GM12892 (cell line): ENCODE measurements around the gene KAT8.

Experiments
- POLR2A ChIP-seq: IDR thresholded peaks from 2 replicates; pipeline ENCODE4 v1.6.1; 2011; ENCODE audit warnings: low read depth, low read length, control low read depth
- POLR2AphosphoS5 ChIP-seq: IDR thresholded peaks from 2 replicates; pipeline ENCODE4 v1.6.1; 2011; ENCODE audit warnings: low read depth, low read length, control low read depth
- TAF1 ChIP-seq: IDR thresholded peaks from 2 replicates; pipeline ENCODE4 v1.6.1; 2011; ENCODE audit warnings: low read depth, mild to moderate bottlenecking, control low read depth, low read length, borderline replicate concordance

GRCh38 chr16:31113121-31114120 is 4.0 kb upstream of the KAT8 start:
- TF ChIP-seq POLR2AphosphoS5 (no peak), POLR2A (no peak), TAF1 (no peak)
